ENCODE results near the gene TTC17.

The TTC17 gene

GRCh38 chr11:43315966-43316365, 42.8 kb upstream of the TTC17 start:
- peak overlapping the region; percentile 36 for H3K4me3 ChIP-seq (ENCODE audit: low read length, poor library complexity, severe bottlenecking)
- peaks cover 20% of the 10 kb centered on the region for H3K36me3 ChIP-seq (ENCODE audit: insufficient read depth, low read length)
- H3K79me2 ChIP-seq (ENCODE audit: insufficient read depth, low read length) = peaks cover 69% of the 10 kb centered on the region
- peaks cover 34% of the 10 kb centered on the region for H3K4me1 ChIP-seq (ENCODE audit: insufficient read depth, low read length, poor library complexity, severe bottlenecking)
- peak overlapping the region; percentile 77 for H3K4me2 ChIP-seq (ENCODE audit: low read depth, low read length, poor library complexity, severe bottlenecking)
- H4K20me1 ChIP-seq (ENCODE audit: insufficient read depth, low read length, poor library complexity, severe bottlenecking) = peaks cover 78% of the 10 kb centered on the region
- no peak overlapping the region for H2AFZ ChIP-seq (ENCODE audit: low read length)
- no peaks in the 10 kb centered on the region for H3K9me2 ChIP-seq (replicated peaks; ENCODE audit: low read depth, low read length)
- no peak overlapping the region for H3K9ac ChIP-seq (ENCODE audit: low read depth, low read length, poor library complexity, severe bottlenecking)
- H3K27me3 ChIP-seq (ENCODE audit: insufficient read depth, low read length, poor library complexity, severe bottlenecking) = no peaks in the 10 kb centered on the region
- H3K9me3 ChIP-seq (ENCODE audit: insufficient read depth, low read depth, low read length) = no peaks in the 10 kb centered on the region
- TF ChIP-seq EZH2phosphoT487 (IDR thresholded peaks at IDR 0.05; ENCODE audit: borderline replicate concordance) = no peak
- TF ChIP-seq, protein P1, sequence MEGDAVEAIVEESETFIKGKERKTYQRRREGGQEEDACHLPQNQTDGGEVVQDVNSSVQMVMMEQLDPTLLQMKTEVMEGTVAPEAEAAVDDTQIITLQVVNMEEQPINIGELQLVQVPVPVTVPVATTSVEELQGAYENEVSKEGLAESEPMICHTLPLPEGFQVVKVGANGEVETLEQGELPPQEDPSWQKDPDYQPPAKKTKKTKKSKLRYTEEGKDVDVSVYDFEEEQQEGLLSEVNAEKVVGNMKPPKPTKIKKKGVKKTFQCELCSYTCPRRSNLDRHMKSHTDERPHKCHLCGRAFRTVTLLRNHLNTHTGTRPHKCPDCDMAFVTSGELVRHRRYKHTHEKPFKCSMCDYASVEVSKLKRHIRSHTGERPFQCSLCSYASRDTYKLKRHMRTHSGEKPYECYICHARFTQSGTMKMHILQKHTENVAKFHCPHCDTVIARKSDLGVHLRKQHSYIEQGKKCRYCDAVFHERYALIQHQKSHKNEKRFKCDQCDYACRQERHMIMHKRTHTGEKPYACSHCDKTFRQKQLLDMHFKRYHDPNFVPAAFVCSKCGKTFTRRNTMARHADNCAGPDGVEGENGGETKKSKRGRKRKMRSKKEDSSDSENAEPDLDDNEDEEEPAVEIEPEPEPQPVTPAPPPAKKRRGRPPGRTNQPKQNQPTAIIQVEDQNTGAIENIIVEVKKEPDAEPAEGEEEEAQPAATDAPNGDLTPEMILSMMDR (conservative IDR thresholded peaks at IDR 0.05; ENCODE audit: low read length) = no peak
- peaks cover 2% of the 10 kb centered on the region; the same call in 1 of the 2 replicates for H3F3A ChIP-seq (ENCODE audit: low read depth)

- Histone ChIP-seq H3K9me3 (ENCODE audit: insufficient read depth, low read depth, low read length) (no peaks in the 10 kb centered on the region), H3F3A (ENCODE audit: low read depth) (peaks cover 2% of the 10 kb centered on the region; the same call in 1 of the 2 replicates), H2AFZ (ENCODE audit: low read length) (no peak overlapping the region), H3K9ac (ENCODE audit: low read depth, low read length, poor library complexity, severe bottlenecking) (no peak overlapping the region), H3K36me3 (ENCODE audit: insufficient read depth, low read length) (peaks cover 25% of the 10 kb centered on the region), H3K27me3 (ENCODE audit: insufficient read depth, low read length, poor library complexity, severe bottlenecking) (no peaks in the 10 kb centered on the region), H4K20me1 (ENCODE audit: insufficient read depth, low read length, poor library complexity, severe bottlenecking) (peaks cover 78% of the 10 kb centered on the region), H3K4me3 (ENCODE audit: low read length, poor library complexity, severe bottlenecking) (peak overlapping the region; percentile 36), H3K79me2 (ENCODE audit: insufficient read depth, low read length) (peaks cover 69% of the 10 kb centered on the region), H3K4me2 (ENCODE audit: low read depth, low read length, poor library complexity, severe bottlenecking) (peak overlapping the region; percentile 77), H3K9me2 (replicated peaks; ENCODE audit: low read depth, low read length) (no peaks in the 10 kb centered on the region), H3K4me1 (ENCODE audit: insufficient read depth, low read length, poor library complexity, severe bottlenecking) (peaks cover 33% of the 10 kb centered on the region)
- TF ChIP-seq EZH2phosphoT487 (IDR thresholded peaks at IDR 0.05; ENCODE audit: borderline replicate concordance) = no peak
- TF ChIP-seq, protein P1 (conservative IDR thresholded peaks at IDR 0.05; ENCODE audit: low read length) = no peak
Measured at GRCh38 chr11:43316451-43316850, 42.3 kb upstream of the TTC17 start.

GRCh38 chr11:43327987-43328386, 30.7 kb upstream of the TTC17 start:
- Histone ChIP-seq H3K36me3 (ENCODE audit: insufficient read depth, low read length) (peaks cover 96% of the 10 kb centered on the region), H3K9me2 (replicated peaks; ENCODE audit: low read depth, low read length) (no peaks in the 10 kb centered on the region), H3K4me2 (ENCODE audit: low read depth, low read length, poor library complexity, severe bottlenecking) (no peak overlapping the region), H3K79me2 (ENCODE audit: insufficient read depth, low read length) (no peaks in the 10 kb centered on the region), H3F3A (ENCODE audit: low read depth) (no peaks in the 10 kb centered on the region), H3K4me1 (ENCODE audit: insufficient read depth, low read length, poor library complexity, severe bottlenecking) (no peaks in the 10 kb centered on the region), H2AFZ (ENCODE audit: low read length) (no peak overlapping the region), H4K20me1 (ENCODE audit: insufficient read depth, low read length, poor library complexity, severe bottlenecking) (no peaks in the 10 kb centered on the region), H3K27me3 (ENCODE audit: insufficient read depth, low read length, poor library complexity, severe bottlenecking) (no peaks in the 10 kb centered on the region), H3K9ac (ENCODE audit: low read depth, low read length, poor library complexity, severe bottlenecking) (no peak overlapping the region), H3K9me3 (ENCODE audit: insufficient read depth, low read depth, low read length) (no peaks in the 10 kb centered on the region), H3K4me3 (ENCODE audit: low read length, poor library complexity, severe bottlenecking) (no peak overlapping the region)
- no peak for TF ChIP-seq EZH2phosphoT487 (IDR thresholded peaks at IDR 0.05; ENCODE audit: borderline replicate concordance)
- TF ChIP-seq, protein P1 (conservative IDR thresholded peaks at IDR 0.05; ENCODE audit: low read length) = no peak

Data from Loucy (cell line).